Stomach (tissue), 9 donors: ENCODE results near the gene ADTRP. TPM values are rescaled to one million over a fixed set of nuclear protein-coding genes. Genes with fewer than 3 reads are reported as not detected.

Experiments
- DNase-seq, 2 donors: peaks; one replicate each; pipeline versions ENCODE4 v3.0.0 to v3.0.0-alpha.2; 2013 to 2019
- H3K27ac ChIP-seq, 5 donors: fragments of 200-600 bp in 4 of 5; sonication (generic) in 4 of 5; one replicate each; pipeline ENCODE4 v1.5.1; 2013 to 2019; ENCODE audit warnings: mild to moderate bottlenecking in 1 of 5, moderate library complexity in 1 of 5
- H3K27me3 ChIP-seq, 3 donors: fragments of 200-600 bp; sonication (generic); one replicate each; pipeline ENCODE4 v1.5.1; 2017 to 2019; ENCODE audit warnings: mixed run types in 1 of 3
- H3K36me3 ChIP-seq, 4 donors: fragments of 200-600 bp; sonication (generic); 1 replicate in 3 of 4; 2 replicates in 1 of 4; pipeline ENCODE4 v1.5.1; 2016 to 2019
- H3K4me1 ChIP-seq, 4 donors: fragments of 200-600 bp; sonication (generic); one replicate each; pipeline ENCODE4 v1.5.1; 2016 to 2019
- H3K4me3 ChIP-seq, 4 donors: fragments of 200-600 bp; sonication (generic) in 3 of 4; one replicate each; pipeline ENCODE4 v1.5.1; 2016 to 2019; ENCODE audit warnings: mild to moderate bottlenecking in 1 of 4
- H3K9me3 ChIP-seq, 4 donors: fragments of 200-600 bp; sonication (generic); one replicate each; pipeline ENCODE4 v1.5.1; 2016 to 2019
- CTCF ChIP-seq, 7 experiments: fragments of 450-650 bp in 4 of 7; fragments of 200-600 bp in 3 of 7; sonication (generic) in 3 of 7; IDR thresholded peaks; one replicate each; pipeline ENCODE4 v1.5.1; 2016 to 2019; ENCODE audit warnings: antibody characterized with exemption in 7 of 7, control low read depth in 2 of 7, mild to moderate bottlenecking in 1 of 7
- EP300 ChIP-seq: sonication (generic); formaldehyde crosslinking; IDR thresholded peaks from one replicate; pipeline ENCODE4 v1.6.1; 2017; ENCODE audit warnings: antibody characterized with exemption
- POLR2A ChIP-seq, 4 donors: fragments of 450-650 bp; IDR thresholded peaks; one replicate each; pipeline ENCODE4 v1.6.1; 2016; ENCODE audit warnings: antibody characterized with exemption in 4 of 4, control low read depth in 2 of 4, mild to moderate bottlenecking in 1 of 4, moderate library complexity in 1 of 4
- POLR2AphosphoS5 ChIP-seq, 3 donors: sonication (generic); formaldehyde crosslinking; IDR thresholded peaks; one replicate each; pipeline ENCODE4 v1.6.1; 2016; ENCODE audit warnings: antibody characterized with exemption in 3 of 3
- WGBS, 5 donors: extraction: QIAGEN DNeasy Blood & Tissue Kit in 3 of 5; methylation state at CpG; one replicate each; pipeline versions ENCODE4 v1.1.5 to v1.1.7; 2013 to 2018; 5-methylcytosine and 5-hydroxymethylcytosine counted together
- intact Hi-C: fragments of 100-400 bp; cut with DNase I; formaldehyde crosslinking; loops from one replicate; pipeline ENCODE4 v1.15.1; 2023; ENCODE audit warnings: low total_unique reads
- polyA plus RNA-seq, 3 donors: library from polyadenylated mRNA; stranded (reverse); fragments of 200-250 nt; gene quantifications; one replicate each; pipeline ENCODE4 v1.2.3, GENCODE V29; 2013
- total RNA-seq, 5 donors: library from RNA; depleted of rRNA; stranded (reverse); fragments of >200 nt; gene quantifications; one replicate each; pipeline versions ENCODE4 v1.1.0 to v1.2.3, GENCODE V29; 2014 to 2016
- donor health status: healthy with polysubstance abuse.
- donor health status: Bipolar disorder and iron deficiency.
- donor health status: healthy.

The ADTRP gene
- total and polyA plus RNA-seq, 8 donors = 3.9 to 63.6 (median 20.8) TPM

- no peaks in the 10 kb centered on the region for H3K9me3 ChIP-seq
- peaks cover 0 to 15% (median 4%) of the 10 kb centered on the region in 4 donors for H3K4me1 ChIP-seq
- TF ChIP-seq EP300 = no peak
- no peak for TF ChIP-seq CTCF (IDR thresholded peaks at IDR 0.05)
- no peak for TF ChIP-seq POLR2AphosphoS5 (IDR thresholded peaks at IDR 0.05)
- no peak for TF ChIP-seq POLR2A (IDR thresholded peaks at IDR 0.05)
- intact Hi-C loops = no loop called here
- H3K36me3 ChIP-seq = no peaks in the 10 kb centered on the region
- WGBS, 5 donors = 80 to 97% (median 90%) methylated on average over 5 of the region's 5 CpGs
- no peak overlapping the region for H3K4me3 ChIP-seq
- DNase-seq = peak in 1 of 2 donors; percentile 51
- peak overlapping the region in 1 of 5 donors; percentile 4 for H3K27ac ChIP-seq
- no peaks in the 10 kb centered on the region for H3K27me3 ChIP-seq
Observed at GRCh38 chr6:11796829-11797228, 18.2 kb upstream of the ADTRP start.

- H3K27ac ChIP-seq = peak overlapping the region in 2 of 5 donors; percentile 25 to 33
- no peak for DNase-seq
- H3K4me3 ChIP-seq = no peak overlapping the region
- no peaks in the 10 kb centered on the region for H3K9me3 ChIP-seq
- TF ChIP-seq EP300 (no peak), CTCF (IDR thresholded peaks at IDR 0.05) (no peak), POLR2A (IDR thresholded peaks at IDR 0.05) (no peak), POLR2AphosphoS5 (IDR thresholded peaks at IDR 0.05) (no peak)
- 71 to 81% (median 75%) methylated on average over 4 of the region's 4 CpGs for WGBS, 5 donors
- H3K36me3 ChIP-seq = no peaks in the 10 kb centered on the region
- peaks cover 0 to 15% (median 4%) of the 10 kb centered on the region in 4 donors for H3K4me1 ChIP-seq
- intact Hi-C loops = no loop called here
- no peaks in the 10 kb centered on the region for H3K27me3 ChIP-seq
Observed at GRCh38 chr6:11795403-11795802, 16.8 kb upstream of the ADTRP start.

GRCh38 chr6:11793277-11793676, 14.7 kb upstream of the ADTRP start:
- Histone ChIP-seq H3K9me3 (no peaks in the 10 kb centered on the region), H3K27me3 (no peaks in the 10 kb centered on the region), H3K4me1 (peaks cover 0 to 15% (median 4%) of the 10 kb centered on the region in 4 donors), H3K4me3 (no peak overlapping the region), H3K36me3 (no peaks in the 10 kb centered on the region), H3K27ac (no peak overlapping the region)
- TF ChIP-seq POLR2A (IDR thresholded peaks at IDR 0.05) (no peak), POLR2AphosphoS5 (IDR thresholded peaks at IDR 0.05) (no peak), CTCF (IDR thresholded peaks at IDR 0.05) (no peak), EP300 (no peak)
- 80 to 100% (median 89%) methylated on average over 1 of the region's 1 CpG for WGBS, 5 donors
- no peak for DNase-seq
- intact Hi-C loops = no loop called here

- TF ChIP-seq EP300 = no peak
- no peak for DNase-seq
- Histone ChIP-seq H3K27me3 (no peaks in the 10 kb centered on the region), H3K27ac (no peak overlapping the region), H3K4me3 (no peak overlapping the region), H3K36me3 (no peaks in the 10 kb centered on the region), H3K4me1 (peaks cover 0 to 15% (median 4%) of the 10 kb centered on the region in 4 donors), H3K9me3 (no peaks in the 10 kb centered on the region)
- 87 to 93% (median 90%) methylated on average over 8 of the region's 8 CpGs for WGBS, 5 donors
- intact Hi-C loops = no loop called here
Observed at GRCh38 chr6:11791354-11792107, 12.9 kb upstream of the ADTRP start.

GRCh38 chr6:11789744-11790143, 11.1 kb upstream of the ADTRP start:
- Histone ChIP-seq H3K27ac (no peak overlapping the region), H3K4me1 (peaks cover 0 to 14% (median 8%) of the 10 kb centered on the region in 4 donors), H3K36me3 (no peaks in the 10 kb centered on the region), H3K27me3 (no peaks in the 10 kb centered on the region), H3K9me3 (no peaks in the 10 kb centered on the region), H3K4me3 (no peak overlapping the region)
- no peak for DNase-seq
- intact Hi-C loops = no loop called here
- WGBS, 5 donors = 90 to 96% (median 92%) methylated on average over 5 of the region's 5 CpGs
- TF ChIP-seq CTCF (IDR thresholded peaks at IDR 0.05) = no peak
- no peak for TF ChIP-seq POLR2AphosphoS5 (IDR thresholded peaks at IDR 0.05)
- TF ChIP-seq EP300 = no peak
- TF ChIP-seq POLR2A (IDR thresholded peaks at IDR 0.05) = no peak
